Activated effector memory CD4-positive, alpha-beta T cell treated with anti-CD3 and anti-CD28 coated beads, Interleukin-2, amount 50 U/mL, for 16 hours (primary cell): Measurements from ENCODE around the gene MAJIN.

Source experiments
- DNase-seq: peaks from one replicate; pipeline ENCODE4 v3.0.0-alpha.2; 2020

Gene MAJIN

DNA sequence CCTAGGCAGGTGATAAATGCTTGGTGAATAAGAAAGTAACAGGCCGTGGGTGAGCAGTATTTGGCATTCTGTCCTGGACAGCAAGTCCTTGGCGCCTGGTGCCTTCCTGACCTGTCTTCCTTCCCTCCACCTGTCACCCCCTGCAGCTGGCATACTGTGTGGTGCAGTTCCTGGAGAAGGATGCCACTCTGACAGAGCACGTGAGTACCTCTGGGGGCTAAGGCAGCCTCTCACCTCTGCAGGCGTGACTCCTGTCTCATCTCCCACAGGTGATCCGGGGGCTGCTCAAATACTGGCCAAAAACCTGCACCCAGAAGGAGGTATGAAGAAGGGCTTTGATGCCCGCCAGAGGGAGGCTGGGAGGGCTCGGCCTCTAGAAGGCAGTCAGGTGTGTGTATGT lies 40.6 kb downstream of the MAJIN start:
- peak; percentile 47 for DNase-seq

DNA sequence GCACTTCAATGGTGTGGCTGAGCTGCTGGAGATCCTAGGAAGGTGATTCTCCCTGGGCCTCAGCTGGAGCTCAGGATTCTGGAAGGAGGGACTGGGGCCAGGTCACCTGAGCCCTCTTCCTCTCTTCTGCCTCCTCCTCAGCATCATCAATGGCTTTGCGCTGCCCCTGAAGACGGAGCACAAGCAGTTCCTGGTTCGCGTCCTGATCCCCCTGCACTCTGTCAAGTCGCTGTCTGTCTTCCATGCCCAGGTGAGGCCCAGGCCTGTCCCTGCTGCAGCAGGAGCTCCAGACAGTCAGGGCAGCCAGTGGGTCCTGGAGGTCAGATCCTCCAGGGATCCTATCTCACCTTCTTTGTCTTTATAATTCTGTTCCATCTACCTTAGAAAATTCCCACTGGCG lies 41.6 kb downstream of the MAJIN start:
- peak; percentile 19 for DNase-seq

DNA sequence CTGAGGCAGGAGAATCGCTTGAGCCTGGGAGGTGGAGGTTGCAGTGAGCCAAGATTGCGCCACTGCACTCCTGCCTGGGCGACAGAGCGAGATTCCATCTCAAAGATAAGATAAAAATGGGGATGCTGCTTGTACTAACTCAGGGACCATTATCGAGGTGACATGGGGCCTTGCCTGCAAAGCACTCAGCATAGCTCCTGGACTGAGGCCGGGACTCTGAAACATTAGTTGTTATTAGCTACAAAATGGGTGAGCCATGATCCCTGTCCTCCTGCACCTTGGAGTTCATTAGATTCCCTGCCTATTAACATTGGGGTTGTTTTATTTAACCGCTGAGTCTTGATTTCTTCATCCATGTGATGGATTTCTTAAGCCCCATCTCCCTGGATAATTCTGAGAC lies 42.3 kb downstream of the MAJIN start:
- DNase-seq: no peak

- no peak for DNase-seq
These were observed 43.0 kb downstream of the MAJIN start for GRCh38 chr11:64928957-64929356.

DNA sequence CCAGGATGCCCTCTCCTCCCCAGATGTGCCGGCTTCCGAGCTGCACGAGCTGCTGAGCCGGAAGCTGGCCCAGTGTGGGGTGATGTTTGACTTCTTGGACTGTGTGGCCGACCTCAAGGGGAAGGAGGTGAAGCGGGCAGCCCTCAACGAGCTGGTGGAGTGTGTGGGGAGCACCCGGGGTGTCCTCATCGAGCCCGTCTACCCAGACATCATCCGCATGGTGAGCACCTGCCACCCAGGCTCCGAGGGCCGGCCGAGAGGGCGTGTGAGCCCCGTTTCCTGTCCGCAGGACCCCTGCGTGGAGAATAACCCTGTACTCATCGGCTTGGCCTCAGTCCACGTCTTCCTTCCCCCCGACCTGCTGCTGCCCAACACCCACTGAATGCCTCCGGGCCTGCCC lies 45.2 kb downstream of the MAJIN start:
- DNase-seq: no peak

DNA sequence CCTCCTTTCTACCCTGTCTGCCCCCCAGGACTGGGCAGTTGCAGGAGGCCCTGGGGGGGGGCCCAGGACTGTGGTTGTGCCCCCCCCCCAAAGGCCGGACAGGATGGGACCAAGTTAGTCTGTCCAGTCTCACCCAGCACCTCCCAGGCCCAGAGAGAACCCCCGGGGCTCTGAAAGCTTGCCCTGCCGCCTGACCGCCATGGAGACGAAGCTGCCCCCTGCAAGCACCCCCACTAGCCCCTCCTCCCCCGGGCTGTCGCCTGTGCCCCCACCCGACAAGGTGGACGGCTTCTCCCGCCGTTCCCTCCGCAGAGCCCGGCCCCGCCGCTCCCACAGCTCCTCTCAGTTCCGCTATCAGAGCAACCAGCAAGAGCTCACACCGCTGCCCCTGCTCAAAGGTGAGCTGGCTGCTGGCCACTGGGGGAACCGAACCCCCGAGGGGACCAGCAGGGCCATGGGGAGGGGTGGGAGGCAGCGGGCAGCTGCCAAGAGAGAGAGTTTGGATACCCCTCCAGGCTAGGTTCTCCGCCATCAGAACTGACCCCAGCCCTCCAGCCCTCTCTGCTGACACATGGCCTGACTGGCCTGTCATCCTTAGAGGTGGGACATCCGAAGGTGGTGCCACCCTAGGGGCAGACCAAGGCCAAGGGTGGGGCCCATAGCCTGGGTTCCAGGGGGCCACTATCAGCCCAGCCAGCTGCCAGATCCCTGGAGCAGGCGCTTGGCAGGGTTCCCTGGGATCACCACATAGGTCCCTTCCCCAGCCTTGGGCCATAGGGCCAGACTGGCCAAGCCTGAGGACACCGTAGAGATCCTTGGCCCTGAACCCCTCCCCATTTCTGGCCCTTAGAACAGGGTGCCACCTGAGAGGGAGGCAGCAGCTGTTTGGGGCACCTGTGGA lies 46.1 kb downstream of the MAJIN start:
- DNase-seq: no peak

DNA sequence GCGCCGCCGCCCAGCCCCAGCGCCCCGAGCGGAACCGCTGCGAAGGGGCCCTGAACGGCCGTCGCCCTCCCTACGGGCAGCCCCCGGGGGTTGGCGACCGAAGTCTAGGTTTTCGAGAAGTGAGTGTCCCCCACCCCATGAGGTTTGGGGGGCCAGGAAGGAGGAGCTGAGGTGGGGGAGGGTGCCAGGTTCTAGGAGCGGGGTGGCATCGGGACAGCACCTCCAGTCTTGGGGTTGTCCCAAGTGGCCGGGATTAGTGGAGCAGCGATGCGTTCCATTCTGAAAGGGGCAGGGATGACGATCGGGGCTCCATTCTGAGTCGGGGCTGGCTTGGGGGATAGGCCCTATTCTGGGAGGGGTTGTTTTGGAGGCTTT lies 47.0 kb downstream of the MAJIN start:
- DNase-seq: no peak

DNA sequence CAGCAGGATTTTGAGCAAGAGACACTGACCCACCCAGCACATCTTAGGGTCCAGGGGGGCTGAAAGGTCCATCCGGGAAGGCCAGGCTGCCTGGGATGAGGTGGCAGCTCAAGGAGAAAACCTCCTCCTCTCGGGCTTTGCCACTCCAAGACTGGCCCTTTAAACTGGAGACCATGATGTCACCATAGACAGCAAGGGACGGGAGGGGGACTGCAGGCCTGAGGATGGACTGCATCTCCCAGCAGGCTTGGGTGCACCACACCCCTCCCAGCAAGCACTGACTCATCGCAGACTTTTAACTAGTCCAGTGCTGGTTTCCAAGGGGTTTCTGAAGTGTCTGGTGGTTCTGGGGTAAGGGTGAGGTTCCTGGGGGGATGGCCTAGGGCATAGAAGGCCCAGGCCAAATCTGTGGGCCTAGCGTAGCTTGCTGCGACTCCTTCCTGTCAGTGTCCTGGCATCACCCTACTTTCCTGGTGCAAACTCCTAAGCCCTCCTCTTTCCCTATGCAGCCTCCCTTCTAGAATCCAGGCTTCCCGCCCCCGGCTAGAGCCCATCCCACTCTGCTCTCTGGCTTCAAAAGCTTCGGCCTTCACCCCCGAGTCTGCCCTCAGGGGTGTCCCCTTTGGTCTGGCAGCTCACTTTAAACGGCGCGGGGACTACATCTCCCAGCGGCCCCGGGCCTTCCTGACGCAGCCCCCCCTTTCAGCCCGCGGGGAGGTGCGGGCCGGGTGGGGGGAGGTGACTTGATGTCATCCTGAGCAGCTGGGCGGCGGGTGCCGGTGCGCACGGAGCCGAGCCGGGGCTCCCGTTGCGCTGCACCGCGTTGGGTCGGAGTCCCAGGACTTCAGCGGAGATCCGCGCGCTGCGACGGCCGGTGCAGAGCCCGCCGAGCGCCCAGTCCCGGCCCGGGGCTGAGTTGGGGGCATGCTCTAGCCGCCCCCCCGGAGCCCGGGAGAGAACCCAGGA lies 47.7 kb downstream of the MAJIN start, which contains the start of gene PPP2R5B:
PPP2R5B (plus strand) TSS at position 746 of the 966 bp plus-strand sequence. CDS start 1,046 bp downstream, outside the sequence.
- DNase-seq: peak; percentile 97

GRCh38 chr11:64923151-64923661 lies 48.7 kb downstream of the MAJIN start:
- DNase-seq: no peak

GRCh38 chr11:64921384-64921783 lies 50.5 kb downstream of the MAJIN start:
- DNase-seq: no peak

GRCh38 chr11:64920124-64920523 lies 51.8 kb downstream of the MAJIN start:
- no peak for DNase-seq

- no peak for DNase-seq
These were observed 52.3 kb downstream of the MAJIN start for GRCh38 chr11:64919627-64920026.

DNA sequence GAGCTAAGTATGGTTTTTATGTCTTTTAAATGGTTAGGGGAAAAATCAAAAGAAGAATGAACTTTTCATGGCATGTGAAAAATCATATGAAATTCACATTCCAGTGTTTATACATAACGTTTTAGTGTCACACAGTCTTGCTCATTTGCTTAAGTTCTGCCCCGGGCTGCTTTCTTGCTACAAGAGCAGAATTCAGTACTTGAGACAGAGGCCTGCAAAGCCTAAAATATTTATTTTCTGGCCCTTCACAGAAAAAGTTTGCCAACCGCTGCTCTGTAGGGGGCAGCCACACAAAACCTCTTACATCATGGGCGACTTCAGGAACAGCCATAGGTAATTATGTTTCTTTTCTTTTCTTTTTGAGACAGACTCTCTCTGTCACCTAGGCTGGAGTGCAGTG lies 53.9 kb downstream of the MAJIN start:
- DNase-seq: no peak

GRCh38 chr11:64917663-64917995 lies 54.3 kb downstream of the MAJIN start:
- no peak for DNase-seq

DNA sequence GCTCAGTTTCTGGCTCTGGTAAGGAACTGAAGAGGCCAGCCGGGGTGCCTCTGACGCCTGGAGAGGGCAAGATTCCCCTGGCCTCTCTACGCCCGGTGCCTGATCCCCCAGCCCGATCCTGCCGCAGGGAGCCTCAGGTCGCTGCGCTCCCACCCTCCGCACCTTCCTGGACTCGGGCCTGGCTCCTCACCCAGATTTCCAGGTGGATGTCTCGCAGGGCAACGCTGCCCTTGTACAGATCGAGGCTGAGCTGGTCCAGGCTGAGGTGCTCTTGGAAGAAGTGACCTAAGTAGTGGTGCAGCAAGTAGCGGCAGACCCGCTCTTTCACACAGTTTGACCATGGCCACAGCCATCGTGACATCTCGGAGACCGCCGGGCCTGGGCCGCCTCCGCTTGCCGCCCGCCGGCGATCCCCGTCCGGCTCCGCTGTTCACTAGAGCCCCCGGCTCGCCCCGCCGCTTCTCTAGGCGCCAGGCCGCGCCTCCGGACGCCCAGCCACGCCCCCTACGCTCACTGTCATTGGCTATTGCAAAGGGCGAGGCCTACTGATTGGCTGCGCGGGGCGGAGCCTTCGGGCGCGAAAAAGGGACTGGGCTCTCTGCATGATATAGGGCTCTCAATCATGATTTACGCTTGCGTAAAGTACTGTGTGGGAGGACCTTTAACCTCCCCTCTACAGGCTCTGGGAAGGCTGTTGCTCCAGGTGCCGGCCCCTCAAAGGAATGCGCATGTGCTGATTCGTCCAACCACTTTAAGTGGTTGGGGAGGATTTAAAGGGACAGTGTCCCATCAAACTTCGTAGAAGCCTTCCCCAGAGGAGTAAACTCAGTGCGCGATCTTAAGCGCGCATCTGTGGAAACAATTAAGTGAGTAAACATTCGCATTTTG lies 54.9 kb downstream of the MAJIN start, which contains the start of gene ATG2A:
ATG2A (minus strand) TSS at position 435 of the 888 bp plus-strand sequence; CDS start at position 361, 74 bp downstream.
- peak; percentile 99 for DNase-seq

GRCh38 chr11:64916040-64916774 lies 55.7 kb downstream of the MAJIN start:
- peak; percentile 82 for DNase-seq

GRCh38 chr11:64915376-64915887 lies 56.5 kb downstream of the MAJIN start:
- no peak for DNase-seq

DNA sequence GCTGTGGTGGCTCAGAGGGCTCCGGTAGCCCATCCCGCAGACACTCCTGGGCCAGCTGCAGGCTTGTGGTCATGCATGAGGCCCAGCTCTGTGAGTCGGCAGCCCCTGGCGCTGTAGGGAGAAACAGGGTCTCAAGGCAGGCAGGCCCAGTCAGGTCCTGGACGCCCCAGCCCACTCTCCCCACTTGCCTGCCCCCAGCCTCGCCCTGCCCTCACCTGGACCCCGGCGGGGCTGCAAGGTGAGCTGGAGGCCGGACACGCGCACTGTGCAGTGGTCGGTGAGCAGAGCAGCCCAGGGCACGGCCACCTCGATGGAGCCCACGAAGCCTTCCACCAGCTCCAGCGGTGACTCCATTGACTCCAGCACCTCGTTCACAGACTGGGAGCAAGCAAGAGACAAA lies 57.8 kb downstream of the MAJIN start:
- no peak for DNase-seq

DNA sequence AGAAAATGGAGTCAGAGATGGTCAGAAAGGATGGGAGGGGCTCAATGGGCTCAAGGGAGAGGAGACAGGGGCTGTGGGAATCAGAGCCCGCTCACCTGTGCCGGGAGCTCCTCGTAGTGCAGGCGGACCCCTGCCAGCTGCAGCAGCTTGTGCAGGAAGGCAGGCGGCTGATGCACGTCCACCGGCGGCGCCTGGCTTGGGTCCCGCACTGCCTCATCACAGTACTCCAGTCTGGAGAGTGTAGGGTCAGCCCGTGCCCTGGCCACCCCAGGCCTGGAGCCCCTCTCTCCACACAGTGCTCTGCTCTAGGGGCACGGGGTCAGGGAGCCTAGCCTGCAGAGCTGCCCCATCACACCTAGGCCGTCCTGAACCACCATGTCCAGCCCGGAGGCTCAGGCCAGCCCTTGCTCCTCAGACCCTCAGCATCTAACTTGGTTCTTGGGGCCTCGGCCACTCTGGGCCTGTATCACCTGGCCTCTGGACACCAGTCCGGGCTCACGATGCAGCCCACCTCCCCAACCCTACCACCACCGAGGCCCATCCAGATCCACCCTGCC lies 58.7 kb downstream of the MAJIN start:
- DNase-seq: no peak

DNA sequence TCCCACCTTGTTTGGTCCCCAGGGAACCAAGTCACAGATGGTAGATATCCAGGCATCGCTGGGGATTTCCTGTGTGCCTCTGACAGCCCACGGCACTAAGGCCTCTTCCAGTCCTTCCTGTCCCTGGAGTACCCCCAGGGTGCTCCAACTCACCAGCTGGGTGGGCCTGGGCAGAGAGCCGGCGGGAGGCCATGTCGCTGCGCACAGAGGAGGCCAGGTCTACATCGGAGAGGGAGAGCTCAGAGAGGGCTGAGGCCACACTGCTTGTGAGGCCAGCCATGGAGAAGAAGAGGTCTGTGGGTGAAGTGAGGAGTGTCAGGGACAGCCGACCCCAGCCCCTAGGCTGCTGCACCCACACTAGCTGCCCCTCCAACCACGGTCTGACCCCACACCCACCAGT lies 60.2 kb downstream of the MAJIN start:
- DNase-seq: no peak

GRCh38 chr11:64911142-64911541 lies 60.8 kb downstream of the MAJIN start:
- DNase-seq: no peak
